Fibroblast of the aortic adventitia (primary cell): ENCODE results near the gene POTEG. TPM values are rescaled to one million over a fixed set of nuclear protein-coding genes. Genes with fewer than 3 reads are reported as not detected.
"Not testable (repeated sequence)": the region's sequence is repeated elsewhere in the genome, so short reads cannot be mapped to it uniquely, and the experiment has no call there.

Experiments
- DNase-seq: peaks from one replicate; pipeline ENCODE4 v3.0.0-alpha.2; 2010; ENCODE audit warnings: low read depth
- H3K4me3 ChIP-seq: 2 replicates; pipeline ENCODE4 v1.5.1; 2011; ENCODE audit warnings: low read depth, mild to moderate bottlenecking, control low read depth, low read length, moderate library complexity
- small RNA-seq: library from RNA; depleted of rRNA; stranded (forward); fragments of <200 nt; gene quantifications from one replicate; pipeline ENCODE3, GENCODE V24; 2012
- total RNA-seq: library from RNA; depleted of rRNA; stranded (reverse); fragments of >200 nt; gene quantifications from 2 replicates; pipeline ENCODE4 v1.2.3, GENCODE V29; 2012; ENCODE audit warnings: low replicate concordance

The POTEG gene
- total RNA-seq, 1 donor, result not detected

DNA sequence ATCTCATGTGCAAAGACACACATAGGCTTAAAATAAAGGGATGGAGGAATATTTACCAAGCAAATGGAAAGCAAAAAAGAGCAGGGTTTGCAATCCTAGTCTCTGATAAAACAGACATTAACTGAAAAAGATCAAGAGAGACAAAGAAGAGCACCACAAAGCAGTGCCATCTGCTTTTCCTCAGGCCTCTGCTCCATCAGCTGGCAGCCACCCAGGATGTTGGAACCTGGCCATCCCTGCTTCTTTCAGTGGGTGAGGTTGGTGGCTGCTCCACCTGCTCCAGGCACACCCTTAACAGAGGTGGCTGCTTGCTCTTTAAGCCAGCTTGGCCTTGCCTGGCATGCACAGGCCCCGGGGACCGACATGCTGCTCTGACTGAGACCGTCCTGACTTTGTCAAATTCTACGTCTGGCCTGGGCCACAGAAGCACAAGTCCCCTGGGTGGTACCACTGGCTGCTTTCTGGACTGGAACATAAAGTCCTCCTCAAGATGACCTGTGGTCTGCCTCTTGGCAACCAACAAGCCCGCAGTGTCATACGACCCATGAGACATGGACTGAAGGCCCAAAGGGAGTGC lies 51.0 kb downstream of the POTEG start:
- not testable (repeated sequence) for H3K4me3 ChIP-seq, DNase-seq

DNA sequence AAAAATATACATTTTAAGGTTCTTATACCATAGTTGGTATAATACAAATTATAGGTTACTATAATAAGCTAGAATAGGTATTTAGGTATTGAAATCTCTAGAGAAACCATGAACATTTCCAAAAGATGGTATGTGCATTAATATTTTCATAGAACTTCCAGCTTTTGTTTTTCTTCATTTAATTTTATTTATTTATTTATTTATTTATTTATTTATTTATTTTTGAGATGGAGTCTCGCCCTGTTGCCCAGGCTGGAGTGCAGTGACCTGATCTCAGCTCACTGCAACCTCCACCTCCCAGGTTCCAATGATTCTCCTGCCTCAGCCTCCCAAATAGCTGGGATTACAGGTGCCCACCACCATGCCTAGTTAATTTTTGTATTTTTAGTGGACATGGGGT lies 54.0 kb downstream of the POTEG start:
- not testable (repeated sequence) for DNase-seq, H3K4me3 ChIP-seq

DNA sequence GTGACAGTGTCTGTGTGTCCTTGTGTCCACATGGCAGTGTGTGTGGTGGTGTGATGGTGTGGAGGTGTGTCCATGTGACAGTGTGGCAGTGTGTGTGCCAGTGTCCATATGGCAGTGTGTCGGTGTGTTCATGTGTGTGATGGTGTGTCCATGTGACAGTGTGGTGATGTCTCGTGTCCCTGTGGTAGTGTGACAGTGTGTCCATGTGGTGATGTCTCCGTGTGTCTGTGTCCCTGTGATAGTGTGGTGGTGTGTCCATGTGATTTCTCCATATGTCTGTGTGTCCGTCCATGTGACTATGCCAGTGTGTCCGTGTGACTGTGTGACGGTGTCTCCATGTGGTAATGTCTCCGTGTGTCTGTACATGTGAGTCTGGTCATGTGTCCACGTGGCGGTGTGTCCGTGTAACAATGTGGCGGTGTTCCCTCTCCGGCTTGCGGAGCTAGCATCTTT lies 59.7 kb downstream of the POTEG start:
- not testable (repeated sequence) for H3K4me3 ChIP-seq, DNase-seq

DNA sequence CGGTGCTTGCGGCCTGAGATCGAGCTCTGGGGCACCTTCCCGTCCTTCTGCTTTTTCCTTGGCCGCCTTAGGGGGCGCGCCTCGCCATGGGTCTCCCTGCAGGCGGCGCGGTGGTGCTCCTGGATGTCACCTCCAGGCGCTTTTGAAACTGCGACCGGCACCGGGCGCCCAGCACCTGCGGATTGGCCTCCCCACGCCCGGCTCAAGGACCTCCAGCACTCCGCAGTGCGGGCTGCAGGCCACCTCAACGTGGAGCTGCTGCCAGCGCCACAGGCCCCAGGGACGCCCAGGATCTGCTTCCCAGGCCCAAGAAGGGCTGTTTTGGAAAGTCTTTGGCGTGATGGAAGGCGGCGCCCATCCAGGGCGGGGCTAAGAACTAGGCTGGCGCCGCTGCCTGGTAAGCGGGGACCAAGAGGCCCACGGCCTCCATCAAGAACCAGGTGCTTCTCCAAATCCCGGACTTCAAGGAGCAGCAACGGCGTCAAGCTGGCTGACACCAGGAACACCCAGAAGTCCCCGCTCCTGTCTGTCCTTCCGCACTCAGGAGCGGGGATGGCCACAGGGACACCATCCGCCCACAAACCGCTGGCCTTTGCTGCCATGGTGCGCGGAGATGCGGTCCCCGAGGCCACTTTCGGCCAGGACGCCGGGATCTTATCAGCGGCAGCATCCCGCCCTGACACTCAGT lies 61.2 kb downstream of the POTEG start:
- DNase-seq, H3K4me3 ChIP-seq: not testable (repeated sequence)

DNA sequence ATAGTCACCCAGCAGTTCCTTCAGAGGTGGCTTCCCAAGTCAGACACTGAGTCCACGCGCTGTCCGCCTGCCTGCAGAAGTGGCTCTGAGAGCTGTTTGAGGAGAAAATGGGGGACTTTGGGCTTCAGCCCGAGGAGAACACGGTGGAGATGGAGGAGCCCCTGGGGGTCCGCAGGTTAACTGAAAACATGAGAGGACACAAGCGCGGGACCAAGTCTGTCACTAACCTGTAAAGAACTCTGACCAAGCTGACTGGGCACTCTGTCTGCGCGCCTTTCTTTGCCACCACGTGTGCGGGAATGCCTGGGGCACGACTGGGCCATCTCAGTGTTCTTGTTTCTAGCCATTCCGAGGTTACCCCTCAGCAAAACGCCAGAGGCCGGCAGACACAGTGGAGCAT lies 62.4 kb downstream of the POTEG start:
- not testable (repeated sequence) for DNase-seq, H3K4me3 ChIP-seq

DNA sequence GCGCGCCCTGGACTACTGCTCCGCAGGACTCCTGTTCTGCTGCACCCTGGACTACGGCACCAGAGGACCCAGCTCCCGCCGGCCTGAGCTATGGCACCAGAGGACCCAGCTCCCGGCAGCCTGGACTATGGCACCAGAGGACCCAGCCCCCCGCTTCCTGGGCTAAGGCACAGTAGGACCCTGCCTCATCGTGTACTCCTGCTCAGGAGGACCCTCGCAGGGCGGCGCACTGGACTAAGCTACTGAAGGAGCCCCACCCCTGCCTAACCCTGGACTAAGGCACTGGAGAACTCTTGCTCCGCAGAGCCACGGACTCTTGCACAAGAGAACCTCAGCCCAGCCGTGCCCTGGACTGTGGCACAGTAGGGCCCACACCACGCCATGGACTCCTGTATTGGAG lies 71.3 kb downstream of the POTEG start:
- DNase-seq, H3K4me3 ChIP-seq: not testable (repeated sequence)

DNA sequence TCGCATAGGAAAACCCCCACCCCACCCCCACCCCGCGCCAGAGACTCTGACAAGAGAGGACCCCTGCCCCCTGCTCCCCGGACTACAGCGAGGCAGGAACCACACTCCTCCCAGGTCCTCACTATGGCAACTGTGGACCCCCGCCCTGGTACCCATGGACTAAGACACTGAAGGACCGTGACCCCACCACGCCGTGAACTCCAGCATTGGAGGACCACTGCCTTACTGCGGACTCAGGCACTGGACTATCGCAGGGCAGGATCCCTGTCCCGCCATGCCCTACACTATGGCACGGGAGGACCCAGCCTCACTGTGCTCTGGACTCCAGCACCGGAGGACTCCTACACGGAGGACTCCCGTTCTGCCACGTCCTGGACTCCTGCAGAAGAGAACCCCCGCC lies 71.8 kb downstream of the POTEG start:
- H3K4me3 ChIP-seq, DNase-seq: not testable (repeated sequence)

DNA sequence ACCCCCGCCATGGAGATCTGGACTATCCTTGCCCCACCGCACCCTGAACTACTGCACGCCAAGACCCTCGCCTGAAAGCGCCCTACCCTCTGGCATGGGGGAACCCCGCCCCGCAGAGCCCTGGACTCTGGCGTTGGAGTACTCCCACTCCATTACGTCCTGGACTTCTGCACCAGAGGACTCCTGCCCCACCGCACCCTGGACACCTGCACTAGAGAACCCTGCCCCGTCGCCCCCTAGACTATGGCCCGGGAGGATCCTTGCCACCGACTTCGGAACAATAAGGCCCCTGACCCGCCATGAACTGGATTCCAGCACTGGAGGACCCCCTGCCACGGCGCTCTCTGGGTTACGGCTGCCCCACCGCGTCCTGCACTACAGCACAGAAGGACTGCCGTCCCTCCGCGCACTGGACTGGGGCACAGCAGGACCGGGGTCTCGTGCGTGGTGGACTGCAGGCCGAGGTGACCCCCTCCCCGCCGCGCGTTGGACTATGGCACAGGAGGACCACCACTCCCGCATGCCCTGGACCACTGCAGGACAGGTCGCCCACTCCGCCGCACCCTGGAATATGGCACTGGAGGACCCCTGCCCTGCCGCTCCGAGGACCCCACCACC lies 72.4 kb downstream of the POTEG start:
- not testable (repeated sequence) for H3K4me3 ChIP-seq, DNase-seq

DNA sequence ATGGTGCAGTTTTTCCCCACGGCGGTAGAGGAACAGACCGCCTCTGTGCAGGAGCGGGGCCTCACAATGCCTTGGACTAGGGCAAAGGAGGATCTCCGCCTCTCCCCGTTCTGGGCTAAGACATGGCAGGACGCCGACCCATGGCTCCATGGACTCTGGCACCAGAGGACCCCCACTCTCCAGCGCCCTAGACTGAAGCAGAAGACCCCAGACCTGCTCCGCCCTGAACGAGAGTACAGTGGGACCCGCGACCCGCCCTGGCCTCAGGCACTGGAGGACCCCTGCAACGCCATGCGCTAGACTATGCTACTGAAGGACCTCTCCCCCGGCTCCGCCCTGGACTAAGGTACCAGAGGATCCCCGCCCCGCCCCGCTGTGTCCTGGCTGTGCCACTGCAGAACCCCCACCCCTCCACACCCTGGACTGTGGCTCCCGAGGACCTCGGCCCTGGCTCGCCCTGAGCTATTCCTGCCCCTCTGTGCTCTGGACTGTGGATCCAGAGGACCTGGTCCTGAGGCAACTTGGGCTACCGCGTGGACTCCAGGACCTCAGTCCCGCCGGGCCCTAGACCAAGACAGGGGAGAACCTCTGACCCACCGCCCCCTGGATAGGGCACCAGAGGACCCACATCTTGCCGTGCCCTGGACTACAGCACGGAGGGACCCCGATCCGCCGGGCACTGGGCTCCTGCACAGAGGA lies 73.1 kb downstream of the POTEG start:
- DNase-seq, H3K4me3 ChIP-seq: not testable (repeated sequence)

Small RNA genes within 50 kb of the gene (small RNA-seq; reads per million reads assigned to genes)
- not detected for gene RNU6-1268P
